Stimulated activated CD4-positive, alpha-beta T cell treated with anti-CD3 and anti-CD28 coated beads, Interleukin-2, amount 100 ng/mL, for 24 hours (primary cell): ENCODE results near the gene ZW10.
"Not testable (repeated sequence)": the region's sequence is repeated elsewhere in the genome, so short reads cannot be mapped to it uniquely, and the experiment has no call there.

Source experiments
- DNase-seq, 2 donors: peaks; one replicate each; pipeline ENCODE4 v3.0.0-alpha.2; 2020

ZW10 gene

GRCh38 chr11:113760241-113760640, 13.3 kb downstream of the ZW10 start:
- no peak for DNase-seq

- no peak for DNase-seq
Measured at GRCh38 chr11:113752932-113753331, 20.6 kb downstream of the ZW10 start.

- DNase-seq: no peak
Measured at GRCh38 chr11:113736323-113736722, 37.2 kb downstream of the ZW10 start.

- DNase-seq: no peak
Measured at GRCh38 chr11:113732092-113732491, 41.4 kb downstream of the ZW10 start.

GRCh38 chr11:113730887-113731726, 42.4 kb downstream of the ZW10 start:
- DNase-seq: no peak

- no peak for DNase-seq
Measured at GRCh38 chr11:113729456-113729855, 44.0 kb downstream of the ZW10 start.

GRCh38 chr11:113728814-113729213, 44.7 kb downstream of the ZW10 start:
- DNase-seq: no peak

- no peak for DNase-seq
Measured at GRCh38 chr11:113725913-113726312, 47.6 kb downstream of the ZW10 start.

- no peak for DNase-seq
Measured at GRCh38 chr11:113725407-113725806, 48.1 kb downstream of the ZW10 start.

GRCh38 chr11:113724778-113725177, 48.7 kb downstream of the ZW10 start:
- no peak for DNase-seq

- DNase-seq: no peak
Measured at GRCh38 chr11:113723787-113724186, 49.7 kb downstream of the ZW10 start.

- DNase-seq: no peak
Measured at GRCh38 chr11:113722934-113723333, 50.6 kb downstream of the ZW10 start.

- DNase-seq: no peak
Measured at GRCh38 chr11:113722221-113722620, 51.3 kb downstream of the ZW10 start.

- DNase-seq: no peak
Measured at GRCh38 chr11:113721462-113722066, 51.9 kb downstream of the ZW10 start.

GRCh38 chr11:113720478-113720877, 53.0 kb downstream of the ZW10 start:
- DNase-seq: not testable (repeated sequence)

- no peak for DNase-seq
Measured at GRCh38 chr11:113715882-113716625, 57.4 kb downstream of the ZW10 start.

GRCh38 chr11:113715273-113715672, 58.2 kb downstream of the ZW10 start:
- no peak for DNase-seq

- no peak for DNase-seq
Measured at GRCh38 chr11:113710989-113711388, 62.5 kb downstream of the ZW10 start.

- DNase-seq: no peak
Measured at GRCh38 chr11:113705871-113706655, 67.4 kb downstream of the ZW10 start, which contains the start of gene TMPRSS5. Gene TMPRSS5, minus strand, starts transcription at chr11:113706308. Its CDS starts 84 bp downstream, at chr11:113706224.

GRCh38 chr11:113703551-113703950, 69.9 kb downstream of the ZW10 start:
- DNase-seq: not testable (repeated sequence)

- DNase-seq: no peak
Measured at GRCh38 chr11:113701491-113701890, 72.0 kb downstream of the ZW10 start.

GRCh38 chr11:113698515-113698914, 75.0 kb downstream of the ZW10 start:
- no peak for DNase-seq
